ENCODE results near the gene MYL6B.

GRCh38 chr12:56128670-56129205 is 23.6 kb upstream of the MYL6B start:
- no peak for TF ChIP-seq CTCF (IDR thresholded peaks at IDR 0.05)
- TF ChIP-seq POLR2A (IDR thresholded peaks at IDR 0.05), result no peak

Measured in tibial nerve (tissue), 3 donors.